GM10847 (cell line): ENCODE results near the gene KCNQ2.

Experiments used
- POLR2A ChIP-seq: IDR thresholded peaks from 2 replicates; pipeline ENCODE4 v1.6.1; 2011; ENCODE audit not compliant: insufficient read length; ENCODE audit errors: extremely low read depth

Gene KCNQ2

DNA sequence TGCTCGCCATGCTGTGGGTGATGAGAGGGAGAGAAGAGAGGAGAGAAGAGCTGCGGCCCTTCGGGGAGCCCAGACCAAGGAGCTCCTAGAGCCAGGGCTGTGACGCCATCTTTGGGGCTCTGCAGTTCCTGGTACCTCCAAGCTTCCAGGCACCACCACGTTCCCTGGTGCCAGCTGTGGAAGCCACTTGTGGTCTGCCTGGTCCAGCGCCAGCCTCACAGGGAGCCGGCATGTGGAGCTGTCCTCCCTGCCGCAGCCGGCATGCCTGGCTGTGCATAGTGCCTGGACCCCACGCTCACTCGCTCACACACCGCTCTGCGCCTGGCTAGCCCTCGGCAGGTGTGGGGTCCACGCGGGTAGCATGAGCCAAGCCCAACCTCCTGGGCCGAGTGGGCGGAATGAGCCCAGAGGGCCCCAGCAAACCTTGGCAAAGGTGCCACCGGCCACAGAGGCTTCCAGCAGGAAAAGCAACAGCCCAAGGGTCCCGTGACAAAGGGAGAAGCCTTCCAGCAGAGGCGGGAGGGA lies 92.0 kb downstream of the KCNQ2 start:
- no peak for TF ChIP-seq POLR2A

- no peak for TF ChIP-seq POLR2A
These were observed 93.2 kb downstream of the KCNQ2 start for GRCh38 chr20:63379296-63379695.

DNA sequence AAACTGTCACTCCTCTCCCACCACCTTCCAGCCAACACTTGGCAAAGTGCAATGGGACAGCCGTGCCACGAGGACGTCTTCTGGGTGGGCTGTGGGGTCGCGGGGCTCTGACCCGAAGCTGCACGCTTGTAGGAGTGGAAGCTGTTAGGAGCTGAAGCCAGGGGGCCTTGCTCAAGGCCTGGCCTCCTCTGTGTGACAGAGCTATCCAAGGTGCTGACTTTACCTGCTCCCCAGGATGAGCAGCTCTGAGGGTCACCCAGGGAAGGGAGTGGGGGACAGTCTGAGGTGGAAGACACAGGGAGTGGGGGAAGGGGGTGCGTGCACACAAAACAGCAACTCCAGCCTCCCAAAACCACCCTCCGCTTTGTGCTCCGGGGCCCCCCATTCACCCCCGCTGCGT lies 93.8 kb downstream of the KCNQ2 start:
- TF ChIP-seq POLR2A, result no peak

- no peak for TF ChIP-seq POLR2A
These were observed 94.5 kb downstream of the KCNQ2 start for GRCh38 chr20:63377951-63378381.

GRCh38 chr20:63377256-63377941 lies 95.1 kb downstream of the KCNQ2 start:
- no peak for TF ChIP-seq POLR2A

GRCh38 chr20:63376283-63377250 lies 95.9 kb downstream of the KCNQ2 start:
- no peak for TF ChIP-seq POLR2A

- no peak for TF ChIP-seq POLR2A
These were observed 97.0 kb downstream of the KCNQ2 start for GRCh38 chr20:63375438-63375837.

DNA sequence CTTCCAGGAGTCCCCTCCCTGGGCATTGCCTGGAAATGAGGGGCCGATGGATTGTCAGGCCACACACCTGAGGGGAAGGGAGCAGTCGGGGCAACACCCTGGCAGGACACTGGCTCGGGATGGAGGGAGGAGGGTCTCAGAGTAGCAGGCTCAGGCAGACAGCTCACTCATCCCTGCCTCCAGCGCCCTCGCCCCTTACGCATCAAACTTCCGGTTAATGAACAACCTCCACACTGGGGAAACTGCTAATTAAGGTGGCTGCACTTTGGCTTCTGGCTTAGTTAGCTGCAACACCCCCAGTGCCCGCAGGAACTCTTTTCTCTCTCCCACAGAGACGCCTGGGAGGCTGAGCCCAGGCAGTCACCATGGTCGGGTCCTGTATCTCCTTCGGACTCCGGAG lies 98.0 kb downstream of the KCNQ2 start:
- TF ChIP-seq POLR2A, result no peak

- TF ChIP-seq POLR2A, result no peak
These were observed 98.5 kb downstream of the KCNQ2 start for GRCh38 chr20:63373996-63374395.

DNA sequence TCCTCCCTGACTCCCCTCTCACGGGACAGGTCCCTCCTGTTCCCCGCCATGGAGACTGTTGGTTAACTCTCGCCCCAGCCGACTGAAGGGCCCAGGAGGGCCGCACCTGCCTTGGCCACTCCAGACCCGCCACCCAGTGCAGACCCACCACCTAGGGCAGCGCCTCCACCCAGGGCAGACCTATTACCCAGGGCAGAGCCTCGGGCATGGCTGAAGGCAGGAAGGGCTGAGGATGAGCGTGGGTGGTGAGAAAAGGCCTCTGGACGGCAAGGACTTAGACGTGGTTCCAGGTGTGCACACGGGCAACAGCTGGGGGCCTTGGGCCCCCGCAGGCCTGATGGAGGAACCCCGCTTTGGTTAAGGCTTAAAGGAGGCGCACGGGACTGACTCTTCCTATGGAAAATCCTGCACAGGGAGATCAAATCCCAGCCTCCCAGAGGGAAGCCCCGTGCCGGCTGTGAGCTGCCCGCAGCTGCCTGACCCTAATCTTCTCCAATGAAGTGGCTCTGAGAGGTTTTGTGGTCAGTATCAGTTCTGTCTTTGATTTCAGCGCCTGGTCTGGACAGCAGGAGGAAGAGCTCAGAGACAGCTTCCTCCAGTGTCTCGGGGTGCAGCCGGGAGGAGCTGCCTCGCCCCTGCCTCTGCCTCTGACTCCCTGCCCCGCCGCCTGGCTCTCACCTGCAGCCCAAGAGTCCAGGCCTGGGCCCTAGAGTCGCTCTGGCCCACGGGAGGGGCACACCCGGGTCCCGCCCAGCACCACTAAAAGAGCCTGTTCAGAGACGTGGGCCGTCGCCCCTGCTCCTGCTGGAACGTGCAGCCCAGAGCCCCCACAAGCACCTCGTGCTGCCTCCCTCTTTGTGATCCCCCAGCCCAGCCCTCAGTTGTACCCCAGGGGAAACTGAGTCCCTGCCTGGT lies 99.2 kb downstream of the KCNQ2 start:
- TF ChIP-seq POLR2A, result no peak

DNA sequence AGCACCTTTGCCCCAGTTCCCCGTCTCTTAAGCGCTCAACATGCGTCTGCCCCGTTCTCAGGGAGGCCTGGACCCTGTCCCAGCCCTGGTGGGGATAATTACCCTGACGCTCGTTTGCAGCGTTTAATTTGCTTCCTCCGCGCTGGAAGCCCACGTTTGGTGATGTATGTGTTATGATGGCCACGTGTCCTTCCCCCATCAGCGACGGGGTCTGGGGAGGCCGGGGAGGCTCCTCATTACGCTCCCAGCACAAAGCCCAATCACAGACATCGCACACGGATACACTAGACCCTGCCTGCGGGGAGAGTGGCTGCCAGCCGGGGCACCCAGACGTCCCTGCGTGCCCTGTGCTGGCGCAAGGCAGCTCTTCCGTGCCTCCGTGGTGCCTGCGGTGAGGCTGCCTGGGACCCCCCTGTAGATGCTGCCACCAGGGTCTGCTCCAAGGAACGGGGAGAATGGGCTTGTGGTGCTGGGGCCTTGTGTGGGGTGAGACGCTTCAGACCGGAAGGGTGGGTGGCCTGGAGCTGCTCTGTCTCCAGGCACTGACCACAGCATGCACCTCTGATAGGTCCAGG lies 101.1 kb downstream of the KCNQ2 start:
- no peak for TF ChIP-seq POLR2A

DNA sequence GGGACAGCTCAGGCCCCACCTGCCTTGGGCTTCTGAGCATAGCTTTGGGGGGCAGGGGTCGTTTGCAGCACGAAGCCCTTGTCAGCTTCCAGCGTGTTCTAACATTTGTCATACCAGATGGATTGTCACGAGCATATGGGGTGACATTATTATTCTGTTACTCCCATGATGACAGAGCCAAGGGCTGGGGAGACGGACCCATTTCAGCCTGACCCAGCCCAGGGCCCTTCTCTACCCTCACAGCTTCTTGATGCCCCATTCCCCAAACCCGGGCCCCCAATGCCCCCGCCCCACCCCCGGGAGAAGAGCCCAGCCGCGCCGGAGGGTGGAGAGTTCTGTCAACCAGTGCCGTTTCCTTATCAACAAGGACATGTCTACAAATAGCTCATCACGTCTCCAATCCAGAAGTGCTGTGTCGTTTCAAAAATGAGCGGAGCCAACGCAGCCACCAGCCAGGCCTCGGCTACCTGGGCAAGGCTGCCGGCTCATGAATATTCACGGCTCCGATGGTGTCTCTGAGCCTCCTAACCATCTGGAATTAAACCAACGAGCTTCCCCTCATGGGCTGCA lies 101.8 kb downstream of the KCNQ2 start:
- no peak for TF ChIP-seq POLR2A

DNA sequence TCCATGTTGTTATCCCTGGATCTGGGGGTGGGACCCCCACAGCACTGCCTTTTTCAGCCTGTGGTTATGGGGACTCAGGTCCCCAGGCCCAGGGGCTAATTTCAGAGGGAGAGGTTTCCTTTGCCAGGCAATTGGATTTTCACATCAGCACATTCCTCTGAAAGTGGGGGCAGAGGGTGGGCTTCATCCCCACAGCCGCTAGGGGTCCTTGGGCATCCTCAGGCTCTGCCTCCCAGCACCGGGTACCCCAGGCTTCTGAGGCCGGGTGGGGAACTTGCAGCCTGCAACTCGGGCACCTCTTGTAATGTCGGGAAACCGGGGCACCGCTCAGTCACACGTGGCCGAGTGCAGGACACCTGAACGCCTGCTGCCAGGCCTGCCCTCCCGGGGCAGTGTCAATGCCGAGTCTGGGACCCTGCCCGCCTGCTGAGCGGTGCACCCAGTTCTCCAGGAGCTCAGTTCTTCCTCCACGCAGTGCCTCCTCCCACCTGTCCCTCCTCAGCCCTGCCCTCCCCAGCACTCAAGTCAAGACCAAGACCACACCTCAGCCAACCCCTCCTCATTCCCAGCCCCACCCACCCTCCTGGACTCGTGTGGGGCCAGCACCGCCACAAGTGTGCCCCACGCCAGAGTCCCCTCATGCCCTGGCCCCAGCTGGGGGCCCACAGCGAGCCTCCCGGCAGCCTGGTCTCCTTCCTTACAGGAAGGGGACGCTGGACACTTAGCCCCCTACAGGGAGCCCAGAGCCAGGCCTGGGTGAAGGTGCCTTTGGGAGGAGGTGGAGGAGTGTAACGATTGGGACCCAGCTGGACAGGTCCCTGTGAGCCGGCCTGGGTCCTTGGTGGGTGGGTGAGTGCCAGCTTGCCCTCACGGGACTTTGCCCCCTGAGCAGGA lies 102.5 kb downstream of the KCNQ2 start:
- TF ChIP-seq POLR2A, result no peak
